ENCODE data around the gene LSP1.

DNA sequence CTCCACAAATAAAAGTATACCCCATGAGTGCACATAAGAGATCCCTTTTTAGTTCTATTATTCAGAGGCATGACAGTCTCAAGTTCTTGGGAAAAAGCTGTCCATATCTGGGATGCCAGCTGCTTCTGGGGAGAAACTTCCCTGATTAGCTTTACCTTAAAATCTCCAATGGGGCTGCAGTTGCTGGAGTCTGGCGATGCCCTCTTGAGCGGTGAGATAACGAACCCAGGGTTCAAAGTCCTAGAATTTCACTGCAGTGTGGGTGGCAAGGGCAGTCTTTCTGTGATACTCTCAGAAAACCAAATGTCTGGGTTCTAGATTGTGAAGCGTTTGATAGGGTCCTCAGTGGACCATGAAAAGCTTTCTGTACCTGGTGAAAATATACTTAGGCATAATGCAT, 46.2 kb downstream of the LSP1 start:
- TF ChIP-seq POLR2A (IDR thresholded peaks at IDR 0.05): no peak
- TF ChIP-seq CTCF (IDR thresholded peaks at IDR 0.05): no peak
- TF ChIP-seq EP300 (IDR thresholded peaks at IDR 0.05): no peak
- TF ChIP-seq POLR2AphosphoS5 (IDR thresholded peaks at IDR 0.05): no peak

Data from stomach (tissue), 4 donors.